Measurements from ENCODE around the gene PIK3C2G.

Gene PIK3C2G

GRCh38 chr12:18546399-18546798, 285.1 kb downstream of the PIK3C2G start:
- TF ChIP-seq POLR2AphosphoS5 (IDR thresholded peaks at IDR 0.05; ENCODE audit: low read depth, low read length), result no peak
- TF ChIP-seq REST (IDR thresholded peaks at IDR 0.05; ENCODE audit: insufficient read depth in 1 of 2, low read depth in 2 of 2, low read length in 2 of 2), result no peak
- no peak for TF ChIP-seq TAF1 (IDR thresholded peaks at IDR 0.05; ENCODE audit: borderline replicate concordance, insufficient read depth, low read length)
- TF ChIP-seq FOXP2 (optimal IDR thresholded peaks at IDR 0.05; ENCODE audit: borderline replicate concordance, extremely low read depth, extremely low read length, insufficient read depth), result no peak
- TF ChIP-seq SIN3A (IDR thresholded peaks at IDR 0.05; ENCODE audit: borderline replicate concordance, insufficient read depth, low read length), result no peak

GRCh38 chr12:18549598-18549997, 288.3 kb downstream of the PIK3C2G start:
- TF ChIP-seq FOXP2 (optimal IDR thresholded peaks at IDR 0.05; ENCODE audit: borderline replicate concordance, extremely low read depth, extremely low read length, insufficient read depth) (no peak), TAF1 (IDR thresholded peaks at IDR 0.05; ENCODE audit: borderline replicate concordance, insufficient read depth, low read length) (no peak), POLR2AphosphoS5 (IDR thresholded peaks at IDR 0.05; ENCODE audit: low read depth, low read length) (no peak), REST (IDR thresholded peaks at IDR 0.05; ENCODE audit: insufficient read depth in 1 of 2, low read depth in 2 of 2, low read length in 2 of 2) (no peak), SIN3A (IDR thresholded peaks at IDR 0.05; ENCODE audit: borderline replicate concordance, insufficient read depth, low read length) (no peak)

- TF ChIP-seq REST (IDR thresholded peaks at IDR 0.05; ENCODE audit: insufficient read depth in 1 of 2, low read depth in 2 of 2, low read length in 2 of 2) (no peak), POLR2AphosphoS5 (IDR thresholded peaks at IDR 0.05; ENCODE audit: low read depth, low read length) (no peak), FOXP2 (optimal IDR thresholded peaks at IDR 0.05; ENCODE audit: borderline replicate concordance, extremely low read depth, extremely low read length, insufficient read depth) (no peak), SIN3A (IDR thresholded peaks at IDR 0.05; ENCODE audit: borderline replicate concordance, insufficient read depth, low read length) (no peak)
Observed at GRCh38 chr12:18551106-18551505, 289.8 kb downstream of the PIK3C2G start.

- TF ChIP-seq SIN3A (IDR thresholded peaks at IDR 0.05; ENCODE audit: borderline replicate concordance, insufficient read depth, low read length) (no peak), FOXP2 (optimal IDR thresholded peaks at IDR 0.05; ENCODE audit: borderline replicate concordance, extremely low read depth, extremely low read length, insufficient read depth) (no peak), TAF1 (IDR thresholded peaks at IDR 0.05; ENCODE audit: borderline replicate concordance, insufficient read depth, low read length) (no peak), REST (IDR thresholded peaks at IDR 0.05; ENCODE audit: insufficient read depth in 1 of 2, low read depth in 2 of 2, low read length in 2 of 2) (no peak), POLR2AphosphoS5 (IDR thresholded peaks at IDR 0.05; ENCODE audit: low read depth, low read length) (no peak)
Observed at GRCh38 chr12:18551701-18552100, 290.4 kb downstream of the PIK3C2G start.

- no peak for TF ChIP-seq FOXP2 (optimal IDR thresholded peaks at IDR 0.05; ENCODE audit: borderline replicate concordance, extremely low read depth, extremely low read length, insufficient read depth)
- TF ChIP-seq POLR2AphosphoS5 (IDR thresholded peaks at IDR 0.05; ENCODE audit: low read depth, low read length), result no peak
- TF ChIP-seq TAF1 (IDR thresholded peaks at IDR 0.05; ENCODE audit: borderline replicate concordance, insufficient read depth, low read length), result no peak
- no peak for TF ChIP-seq REST (IDR thresholded peaks at IDR 0.05; ENCODE audit: insufficient read depth in 1 of 2, low read depth in 2 of 2, low read length in 2 of 2)
- TF ChIP-seq SIN3A (IDR thresholded peaks at IDR 0.05; ENCODE audit: borderline replicate concordance, insufficient read depth, low read length), result no peak
Observed at GRCh38 chr12:18552829-18553228, 291.5 kb downstream of the PIK3C2G start.

Measured in PFSK-1 (cell line).